GM21367 (cell line): ENCODE data around the gene RAVER1.

Experiments
- ATAC-seq: cut with Tn5 transposase; IDR thresholded peaks from one replicate; pipeline ENCODE4 v1.9.1; 2021; ENCODE audit not compliant: unreplicated experiment

The RAVER1 gene

DNA sequence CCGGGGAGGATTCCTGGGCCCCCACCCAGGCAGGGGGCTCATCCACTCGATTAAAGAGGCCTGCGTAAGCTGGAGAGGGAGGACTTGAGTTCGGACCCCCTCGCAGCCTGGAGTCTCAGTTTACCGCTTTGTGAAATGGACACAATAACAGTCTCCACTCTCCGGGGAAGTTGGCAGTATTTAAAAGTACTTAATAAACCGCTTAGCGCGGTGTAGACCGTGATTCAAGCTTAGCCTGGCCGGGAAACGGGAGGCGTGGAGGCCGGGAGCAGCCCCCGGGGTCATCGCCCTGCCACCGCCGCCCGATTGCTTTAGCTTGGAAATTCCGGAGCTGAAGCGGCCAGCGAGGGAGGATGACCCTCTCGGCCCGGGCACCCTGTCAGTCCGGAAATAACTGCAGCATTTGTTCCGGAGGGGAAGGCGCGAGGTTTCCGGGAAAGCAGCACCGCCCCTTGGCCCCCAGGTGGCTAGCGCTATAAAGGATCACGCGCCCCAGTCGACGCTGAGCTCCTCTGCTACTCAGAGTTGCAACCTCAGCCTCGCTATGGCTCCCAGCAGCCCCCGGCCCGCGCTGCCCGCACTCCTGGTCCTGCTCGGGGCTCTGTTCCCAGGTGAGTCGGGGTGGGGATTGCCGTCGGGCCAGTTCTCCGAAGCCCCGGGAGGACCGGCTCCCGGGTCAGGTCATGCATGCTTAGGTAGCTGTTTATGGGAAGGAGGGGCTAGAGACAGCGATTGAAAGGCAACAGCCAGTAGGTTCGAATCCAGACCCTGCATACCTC lies 62.5 kb downstream of the RAVER1 start, which contains the start of gene ICAM1:
Gene ICAM1 (plus strand): TSS at position 505 of the 779 bp plus-strand sequence. CDS start 40 bp downstream, at position 545.
- ATAC-seq: no peak

DNA sequence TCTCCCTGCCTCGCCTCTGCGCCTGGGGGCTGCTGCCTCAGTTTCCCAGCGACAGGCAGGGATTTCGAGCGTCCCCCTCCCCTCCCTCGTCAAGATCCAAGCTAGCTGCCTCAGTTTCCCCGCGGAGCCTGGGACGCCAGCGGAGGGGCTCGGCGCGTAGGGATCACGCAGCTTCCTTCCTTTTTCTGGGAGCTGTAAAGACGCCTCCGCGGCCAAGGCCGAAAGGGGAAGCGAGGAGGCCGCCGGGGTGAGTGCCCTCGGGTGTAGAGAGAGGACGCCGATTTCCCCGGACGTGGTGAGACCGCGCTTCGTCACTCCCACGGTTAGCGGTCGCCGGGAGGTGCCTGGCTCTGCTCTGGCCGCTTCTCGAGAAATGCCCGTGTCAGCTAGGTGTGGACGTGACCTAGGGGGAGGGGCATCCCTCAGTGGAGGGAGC lies 63.1 kb downstream of the RAVER1 start:
- ATAC-seq: no peak

- ATAC-seq: no peak
These were observed 63.8 kb downstream of the RAVER1 start for GRCh38 chr19:10269333-10270179.

GRCh38 chr19:10268071-10268470 lies 65.3 kb downstream of the RAVER1 start:
- ATAC-seq: no peak

- no peak for ATAC-seq
These were observed 66.6 kb downstream of the RAVER1 start for GRCh38 chr19:10266706-10267105.
